GM12801 (cell line): Measurements from ENCODE around the gene DUSP16.

Experiments
- TF ChIP-seq, protein P1 (sequence below): IDR thresholded peaks from one replicate; pipeline ENCODE4 v1.5.1; 2011; ENCODE audit warnings: control low read depth; ENCODE audit not compliant: insufficient read length; ENCODE audit errors: extremely low read depth

Gene DUSP16

DNA sequence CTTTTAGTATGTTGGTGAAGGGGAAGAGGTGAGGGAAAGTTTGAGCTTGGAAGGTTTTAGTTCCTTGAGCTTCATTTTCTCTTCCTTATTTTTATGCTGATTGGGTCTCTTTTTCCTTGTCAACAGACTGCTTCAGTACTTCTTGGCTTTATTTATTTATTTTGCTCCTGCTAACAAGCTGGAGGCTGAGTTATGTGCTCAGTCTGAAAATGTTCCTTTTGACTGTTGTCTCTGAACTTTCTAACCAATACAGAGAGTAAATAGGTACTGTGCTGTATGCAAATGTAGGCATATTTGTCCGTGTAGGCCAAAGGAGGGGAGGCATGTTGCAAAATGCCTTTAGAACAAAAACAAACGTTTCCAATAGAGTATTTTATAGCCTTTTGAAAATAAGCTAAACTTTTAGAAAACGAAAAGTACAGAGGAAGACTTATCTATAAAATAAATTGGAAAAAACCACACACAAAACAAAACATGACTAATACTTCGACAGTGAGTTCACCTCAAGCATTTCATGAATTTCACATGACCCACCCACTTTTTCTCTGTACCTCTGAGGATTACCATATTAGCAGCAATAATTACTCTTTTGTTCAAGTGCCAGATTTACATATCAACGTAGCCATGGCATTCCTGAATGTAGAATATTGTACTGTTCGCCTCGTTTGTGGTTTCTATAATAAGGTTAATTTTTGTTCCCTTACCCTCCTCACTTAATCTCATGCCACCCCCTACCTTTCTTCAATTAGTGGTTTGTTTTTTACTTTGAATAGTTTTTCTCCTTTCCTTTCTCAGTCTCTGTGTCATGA lies 44.3 kb upstream of the DUSP16 start:
- TF ChIP-seq, protein P1, sequence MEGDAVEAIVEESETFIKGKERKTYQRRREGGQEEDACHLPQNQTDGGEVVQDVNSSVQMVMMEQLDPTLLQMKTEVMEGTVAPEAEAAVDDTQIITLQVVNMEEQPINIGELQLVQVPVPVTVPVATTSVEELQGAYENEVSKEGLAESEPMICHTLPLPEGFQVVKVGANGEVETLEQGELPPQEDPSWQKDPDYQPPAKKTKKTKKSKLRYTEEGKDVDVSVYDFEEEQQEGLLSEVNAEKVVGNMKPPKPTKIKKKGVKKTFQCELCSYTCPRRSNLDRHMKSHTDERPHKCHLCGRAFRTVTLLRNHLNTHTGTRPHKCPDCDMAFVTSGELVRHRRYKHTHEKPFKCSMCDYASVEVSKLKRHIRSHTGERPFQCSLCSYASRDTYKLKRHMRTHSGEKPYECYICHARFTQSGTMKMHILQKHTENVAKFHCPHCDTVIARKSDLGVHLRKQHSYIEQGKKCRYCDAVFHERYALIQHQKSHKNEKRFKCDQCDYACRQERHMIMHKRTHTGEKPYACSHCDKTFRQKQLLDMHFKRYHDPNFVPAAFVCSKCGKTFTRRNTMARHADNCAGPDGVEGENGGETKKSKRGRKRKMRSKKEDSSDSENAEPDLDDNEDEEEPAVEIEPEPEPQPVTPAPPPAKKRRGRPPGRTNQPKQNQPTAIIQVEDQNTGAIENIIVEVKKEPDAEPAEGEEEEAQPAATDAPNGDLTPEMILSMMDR = no peak

DNA sequence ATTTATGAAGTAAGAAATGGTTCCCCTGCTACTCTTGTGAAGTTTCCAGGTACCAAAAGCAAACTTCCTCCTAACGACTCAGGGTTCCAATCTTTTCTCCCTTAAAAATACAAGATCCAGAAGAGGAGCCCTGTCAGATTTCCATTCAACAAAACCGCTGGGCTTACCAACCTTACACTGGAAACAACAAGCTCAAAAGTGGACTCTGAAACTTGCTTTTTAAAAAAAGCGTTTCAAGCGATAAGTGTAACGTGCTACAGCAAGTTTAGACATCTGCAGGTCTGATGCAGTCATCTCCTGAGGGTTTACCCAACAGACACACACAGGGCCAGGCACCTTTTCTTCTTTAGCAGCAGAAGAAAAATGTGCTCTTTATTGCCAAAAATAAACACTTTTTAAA lies 42.1 kb upstream of the DUSP16 start:
- TF ChIP-seq, protein P1 = no peak

DNA sequence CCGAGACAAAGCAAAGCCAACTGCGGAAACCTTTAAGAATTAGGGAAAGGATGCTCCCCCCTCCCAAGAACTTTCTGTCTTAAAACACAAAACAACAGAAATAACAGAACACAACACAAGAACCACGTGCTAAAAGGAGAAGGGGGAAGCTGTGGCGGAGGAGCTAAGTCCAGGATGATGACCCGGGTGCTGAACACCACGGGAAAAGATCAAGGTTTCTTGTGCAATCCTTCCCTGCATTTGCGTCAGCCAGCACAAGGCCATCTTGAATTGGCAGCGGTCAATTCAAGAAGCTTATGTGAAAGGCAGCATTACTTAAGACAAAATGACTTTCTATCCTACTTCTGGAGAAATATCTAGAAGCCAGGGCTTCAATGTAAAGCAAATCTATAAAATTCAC lies 38.0 kb upstream of the DUSP16 start:
- TF ChIP-seq, protein P1 = no peak

DNA sequence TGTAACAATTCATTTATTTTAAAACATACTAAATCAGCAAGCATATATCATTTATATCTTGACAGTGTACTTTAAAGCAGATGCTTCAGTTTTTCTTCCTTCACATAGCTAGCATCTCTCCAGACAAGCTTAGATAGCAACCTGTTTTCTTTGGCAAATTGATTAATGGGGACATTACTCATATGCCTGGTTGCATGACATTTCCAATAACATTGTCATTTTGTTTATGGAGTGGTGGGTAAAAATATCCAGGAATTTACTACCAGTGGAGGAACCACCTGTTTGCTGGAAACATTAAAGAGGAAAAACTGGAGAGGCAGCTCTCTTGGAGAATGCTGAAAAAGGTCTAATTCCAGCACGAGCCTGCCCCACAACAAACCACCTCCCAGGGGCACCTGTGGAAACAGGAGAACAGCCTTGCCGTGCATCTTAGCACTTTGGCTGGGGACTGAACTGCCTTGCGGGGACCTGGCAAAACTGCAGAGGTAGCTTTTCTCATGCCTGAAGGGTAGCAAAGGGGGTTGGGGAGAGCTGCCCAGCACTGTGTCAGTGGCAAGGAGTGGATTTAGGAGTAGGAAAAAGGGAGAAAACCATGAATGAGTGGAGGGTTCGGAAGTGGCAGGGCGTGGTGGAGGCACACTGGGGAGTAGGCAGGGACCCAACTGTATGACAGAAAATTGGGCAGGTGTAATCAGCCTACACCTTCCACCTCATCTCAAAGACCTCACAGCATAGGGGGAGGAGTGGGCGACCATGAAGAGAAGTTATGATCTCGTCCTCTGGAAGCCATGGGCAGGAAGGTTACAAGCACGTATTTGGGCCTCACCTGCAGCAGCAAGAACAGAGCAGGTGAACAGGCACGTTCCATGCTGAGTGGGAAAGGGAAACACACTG lies 37.3 kb upstream of the DUSP16 start:
- TF ChIP-seq, protein P1 = no peak

DNA sequence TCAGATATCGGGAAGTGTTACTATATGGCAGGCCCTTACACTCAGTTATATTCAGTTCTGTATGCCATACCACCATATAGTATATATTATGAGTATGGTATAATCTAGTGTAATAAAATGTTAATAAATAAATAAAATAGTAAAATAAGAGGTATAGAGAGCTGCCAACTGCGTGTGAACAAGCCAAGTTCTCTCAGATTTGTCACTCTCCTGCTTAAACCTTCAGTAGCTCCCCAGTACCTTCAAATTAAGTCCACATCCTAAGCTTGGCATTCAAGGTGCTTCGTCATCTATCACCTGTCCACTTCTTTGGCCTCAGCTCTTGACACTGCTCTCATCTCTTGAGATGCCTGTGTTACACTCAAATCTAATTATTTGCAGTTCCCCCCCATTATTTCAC lies 36.2 kb upstream of the DUSP16 start:
- TF ChIP-seq, protein P1 = no peak

DNA sequence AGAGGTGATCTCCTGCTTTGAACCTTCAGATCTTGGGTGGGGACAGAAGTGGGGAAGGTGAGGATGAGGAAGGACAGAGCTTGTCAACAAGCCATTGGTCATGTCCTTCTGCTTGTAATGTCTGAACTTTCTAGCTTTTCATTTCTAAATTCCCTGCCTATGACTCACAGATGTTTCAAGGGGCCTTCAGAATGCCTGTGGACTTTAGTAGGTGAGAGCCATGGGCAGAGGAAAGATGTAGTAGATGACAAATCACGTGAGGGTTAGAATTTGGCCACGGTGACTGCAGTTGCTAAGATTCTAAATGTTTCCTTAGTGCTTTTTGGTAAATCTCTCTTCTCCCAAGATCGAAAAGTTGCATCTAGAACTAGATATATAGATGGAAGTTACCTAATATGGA lies 30.3 kb upstream of the DUSP16 start:
- TF ChIP-seq, protein P1 = no peak

DNA sequence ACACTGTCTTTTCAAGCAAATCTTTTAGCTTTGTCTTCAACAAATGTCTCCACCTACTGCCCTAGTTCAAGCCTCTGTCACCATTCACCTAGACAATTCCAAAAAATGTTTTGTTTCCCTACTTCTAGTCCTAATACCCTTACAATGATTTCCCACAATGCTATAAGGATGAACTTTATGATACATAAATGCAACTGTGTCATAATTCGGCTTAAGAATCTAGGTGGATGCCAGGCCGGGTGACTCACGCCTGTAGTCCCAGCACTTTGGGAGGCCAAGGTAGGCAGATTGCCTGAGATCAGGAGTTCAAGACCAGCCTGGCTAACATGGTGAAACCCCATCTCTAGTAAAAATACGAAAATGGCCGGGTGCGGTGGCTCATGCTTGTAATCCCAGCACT lies 28.3 kb upstream of the DUSP16 start:
- TF ChIP-seq, protein P1 = no peak
